BE2C (cell line): ENCODE data around the gene MN1.

Experiments
- DNase-seq: peaks from one replicate; pipeline ENCODE4 v3.0.0-alpha.2; 2020
- H3K27me3 ChIP-seq: fragments of 250-450 bp; sonication (Bioruptor Pico); 2 replicates; pipeline ENCODE4 v1.5.1; 2020; ENCODE audit warnings: mild to moderate bottlenecking
- H3K36me3 ChIP-seq: fragments of 250-450 bp; sonication (Bioruptor Pico); 2 replicates; pipeline ENCODE4 v1.5.1; 2020; ENCODE audit warnings: mild to moderate bottlenecking
- H3K4me1 ChIP-seq: fragments of 250-450 bp; sonication (Bioruptor Pico); 2 replicates; pipeline ENCODE4 v1.5.1; 2020
- H3K4me3 ChIP-seq: 2 replicates; pipeline ENCODE4 v1.5.1; 2011; ENCODE audit warnings: low read depth, low read length
- H3K9me3 ChIP-seq: fragments of 250-450 bp; sonication (Bioruptor Pico); 2 replicates; pipeline ENCODE4 v1.5.1; 2020
- CTCF ChIP-seq: IDR thresholded peaks from 2 replicates; pipeline ENCODE4 v1.5.1; 2012; ENCODE audit warnings: mild to moderate bottlenecking, low read depth, low read length

Gene MN1

GRCh38 chr22:27799827-27800249, 1.7 kb downstream of the MN1 start:
- Histone ChIP-seq H3K27me3 (peaks cover 73% of the 10 kb centered on the region), H3K4me3 (no peak overlapping the region; the same call in 1 of the 2 replicates), H3K9me3 (no peaks in the 10 kb centered on the region), H3K4me1 (no peaks in the 10 kb centered on the region), H3K36me3 (no peaks in the 10 kb centered on the region)
- TF ChIP-seq CTCF = no peak
- no peak for DNase-seq

GRCh38 chr22:27799015-27799826, 2.3 kb downstream of the MN1 start:
- H3K4me3 ChIP-seq = no peak overlapping the region; the same call in 1 of the 2 replicates
- H3K27me3 ChIP-seq = peaks cover 70% of the 10 kb centered on the region
- H3K4me1 ChIP-seq = no peaks in the 10 kb centered on the region
- H3K9me3 ChIP-seq = no peaks in the 10 kb centered on the region
- TF ChIP-seq CTCF = no peak
- no peaks in the 10 kb centered on the region for H3K36me3 ChIP-seq
- no peak for DNase-seq

GRCh38 chr22:27798511-27799014, 3.0 kb downstream of the MN1 start:
- Histone ChIP-seq H3K4me1 (no peaks in the 10 kb centered on the region), H3K27me3 (peaks cover 67% of the 10 kb centered on the region), H3K4me3 (no peak overlapping the region), H3K9me3 (no peaks in the 10 kb centered on the region), H3K36me3 (no peaks in the 10 kb centered on the region)
- DNase-seq = no peak
- no peak for TF ChIP-seq CTCF

GRCh38 chr22:27797520-27798391, 3.8 kb downstream of the MN1 start:
- TF ChIP-seq CTCF = no peak
- Histone ChIP-seq H3K4me3 (no peak overlapping the region), H3K36me3 (no peaks in the 10 kb centered on the region), H3K4me1 (no peaks in the 10 kb centered on the region), H3K9me3 (no peaks in the 10 kb centered on the region), H3K27me3 (peaks cover 63% of the 10 kb centered on the region)
- no peak for DNase-seq

DNA sequence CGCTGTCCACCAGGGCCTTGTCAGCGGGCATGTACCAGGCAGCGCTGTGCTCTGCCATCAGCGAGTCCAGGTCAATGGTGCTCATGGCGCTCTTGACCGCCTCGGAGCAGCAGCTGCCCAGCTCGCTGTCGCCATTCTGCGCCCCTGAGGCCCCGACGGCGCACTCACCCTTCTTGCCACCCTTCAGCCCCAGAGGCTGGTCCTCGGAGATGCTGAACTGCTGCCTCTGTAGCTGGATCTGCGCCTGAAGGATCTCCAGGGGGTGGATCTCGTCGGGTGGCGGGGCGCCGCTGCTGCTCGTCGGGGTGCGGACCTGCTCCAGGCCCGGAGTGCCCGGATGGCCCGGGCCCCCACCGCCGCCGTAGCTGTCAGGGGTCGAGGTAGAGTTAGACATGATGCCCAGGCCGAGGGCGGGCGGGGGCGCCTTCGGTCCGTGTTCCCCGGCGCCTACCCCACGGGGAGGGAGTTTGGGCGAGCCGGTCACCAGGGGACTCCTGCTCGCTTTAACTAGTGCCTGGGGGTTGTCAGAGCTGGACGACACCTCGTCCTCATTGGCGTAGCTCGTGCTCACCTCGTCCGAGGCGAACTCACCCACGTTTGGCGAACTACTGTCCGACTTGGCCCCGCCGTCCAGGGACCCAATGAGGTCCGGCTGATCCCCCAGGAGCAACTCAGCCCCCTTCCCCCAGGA, 4.6 kb downstream of the MN1 start:
- Histone ChIP-seq H3K9me3 (no peaks in the 10 kb centered on the region), H3K27me3 (peaks cover 55% of the 10 kb centered on the region), H3K4me3 (no peak overlapping the region), H3K4me1 (no peaks in the 10 kb centered on the region), H3K36me3 (no peaks in the 10 kb centered on the region)
- TF ChIP-seq CTCF = no peak
- DNase-seq = no peak
